Transverse colon (tissue), 4 donors: ENCODE results near the gene USP14.

Experiments used
- EP300 ChIP-seq: sonication (generic); formaldehyde crosslinking; IDR thresholded peaks from one replicate; pipeline ENCODE4 v1.6.1; 2017; ENCODE audit warnings: antibody characterized with exemption, low read depth
- POLR2A ChIP-seq: fragments of 450-650 bp; IDR thresholded peaks from one replicate; pipeline ENCODE4 v1.6.1; 2016; ENCODE audit warnings: antibody characterized with exemption, mild to moderate bottlenecking, moderate library complexity
- POLR2AphosphoS5 ChIP-seq, 3 donors: sonication (generic); formaldehyde crosslinking; IDR thresholded peaks; one replicate each; pipeline ENCODE4 v1.6.1; 2016; ENCODE audit warnings: antibody characterized with exemption in 3 of 3
- TF ChIP-seq, protein P1 (sequence below), 5 experiments: fragments of 200-600 bp in 3 of 5; fragments of 450-650 bp in 2 of 5; sonication (generic) in 3 of 5; IDR thresholded peaks; 1 replicate in 2 of 5; 2 replicates in 3 of 5; pipeline ENCODE4 v1.5.1; 2016 to 2017; ENCODE audit warnings: antibody characterized with exemption in 5 of 5, inconsistent platforms in 3 of 5, mild to moderate bottlenecking in 2 of 5, moderate library complexity in 1 of 5

DNA sequence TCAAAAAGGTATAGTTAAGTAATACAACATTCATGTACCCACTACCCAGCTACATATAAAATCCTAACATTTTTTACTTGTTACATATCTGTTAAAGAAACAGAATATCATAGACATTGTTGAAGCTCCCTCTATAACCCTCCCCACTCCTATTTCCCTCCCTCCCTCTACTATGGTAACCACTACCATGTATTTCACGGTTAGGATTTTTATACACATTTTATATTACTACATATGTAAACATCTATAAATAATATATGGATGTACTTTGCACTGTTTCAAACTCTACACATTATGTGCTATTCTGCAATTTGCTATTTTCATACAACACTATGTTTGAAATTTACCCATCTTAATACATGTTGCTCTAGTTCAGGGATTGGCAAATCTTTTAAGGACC is 73.2 kb downstream of the USP14 start:
- TF ChIP-seq, protein P1, sequence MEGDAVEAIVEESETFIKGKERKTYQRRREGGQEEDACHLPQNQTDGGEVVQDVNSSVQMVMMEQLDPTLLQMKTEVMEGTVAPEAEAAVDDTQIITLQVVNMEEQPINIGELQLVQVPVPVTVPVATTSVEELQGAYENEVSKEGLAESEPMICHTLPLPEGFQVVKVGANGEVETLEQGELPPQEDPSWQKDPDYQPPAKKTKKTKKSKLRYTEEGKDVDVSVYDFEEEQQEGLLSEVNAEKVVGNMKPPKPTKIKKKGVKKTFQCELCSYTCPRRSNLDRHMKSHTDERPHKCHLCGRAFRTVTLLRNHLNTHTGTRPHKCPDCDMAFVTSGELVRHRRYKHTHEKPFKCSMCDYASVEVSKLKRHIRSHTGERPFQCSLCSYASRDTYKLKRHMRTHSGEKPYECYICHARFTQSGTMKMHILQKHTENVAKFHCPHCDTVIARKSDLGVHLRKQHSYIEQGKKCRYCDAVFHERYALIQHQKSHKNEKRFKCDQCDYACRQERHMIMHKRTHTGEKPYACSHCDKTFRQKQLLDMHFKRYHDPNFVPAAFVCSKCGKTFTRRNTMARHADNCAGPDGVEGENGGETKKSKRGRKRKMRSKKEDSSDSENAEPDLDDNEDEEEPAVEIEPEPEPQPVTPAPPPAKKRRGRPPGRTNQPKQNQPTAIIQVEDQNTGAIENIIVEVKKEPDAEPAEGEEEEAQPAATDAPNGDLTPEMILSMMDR (IDR thresholded peaks at IDR 0.05), result no peak
- TF ChIP-seq EP300 (no peak), POLR2AphosphoS5 (IDR thresholded peaks at IDR 0.05) (no peak), POLR2A (no peak)
